GM18511 (cell line): ENCODE results near the gene KMT2B.

Source experiments
- ATAC-seq: cut with Tn5 transposase; IDR thresholded peaks from one replicate; pipeline ENCODE4 v1.9.1; 2021; ENCODE audit warnings: mild to moderate bottlenecking, moderate library complexity; ENCODE audit not compliant: unreplicated experiment

KMT2B gene

GRCh38 chr19:35727053-35727955 lies 9.5 kb downstream of the KMT2B start:
- no peak for ATAC-seq

GRCh38 chr19:35727956-35728706 lies 10.3 kb downstream of the KMT2B start:
- ATAC-seq: no peak

- no peak for ATAC-seq
These were observed 11.2 kb downstream of the KMT2B start for GRCh38 chr19:35729021-35729420.

DNA sequence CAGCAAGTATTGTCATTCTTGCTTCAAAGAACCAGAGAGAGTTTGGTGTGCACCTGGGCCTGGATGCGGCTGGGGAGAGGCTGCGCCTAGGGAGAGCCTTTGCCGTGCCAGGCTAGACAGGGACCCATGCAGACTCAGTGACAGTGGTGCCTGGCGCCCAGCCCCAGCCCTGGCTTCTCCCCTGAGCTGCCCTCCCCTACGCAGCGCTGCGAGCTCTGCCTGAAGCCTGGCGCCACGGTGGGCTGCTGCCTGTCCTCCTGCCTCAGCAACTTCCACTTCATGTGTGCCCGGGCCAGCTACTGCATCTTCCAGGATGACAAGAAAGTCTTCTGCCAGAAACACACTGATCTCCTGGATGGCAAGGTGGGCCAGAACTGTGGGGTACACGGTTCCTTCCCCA lies 12.0 kb downstream of the KMT2B start:
- ATAC-seq: no peak

DNA sequence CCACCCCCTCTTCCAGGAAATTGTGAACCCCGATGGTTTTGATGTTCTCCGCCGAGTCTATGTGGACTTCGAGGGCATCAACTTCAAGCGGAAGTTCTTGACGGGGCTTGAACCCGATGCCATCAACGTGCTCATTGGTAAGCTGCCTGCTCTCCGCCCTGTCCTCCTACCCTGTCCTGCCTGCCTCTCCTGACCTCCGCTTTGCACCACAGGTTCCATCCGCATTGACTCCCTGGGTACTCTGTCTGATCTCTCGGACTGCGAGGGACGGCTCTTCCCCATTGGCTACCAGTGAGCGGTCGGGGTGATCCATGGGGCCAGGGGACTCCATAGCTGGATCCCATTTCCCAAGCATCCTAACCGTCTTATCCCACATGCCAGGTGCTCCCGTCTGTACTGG lies 12.5 kb downstream of the KMT2B start:
- no peak for ATAC-seq

- ATAC-seq: no peak
These were observed 13.6 kb downstream of the KMT2B start for GRCh38 chr19:35731353-35731752.

DNA sequence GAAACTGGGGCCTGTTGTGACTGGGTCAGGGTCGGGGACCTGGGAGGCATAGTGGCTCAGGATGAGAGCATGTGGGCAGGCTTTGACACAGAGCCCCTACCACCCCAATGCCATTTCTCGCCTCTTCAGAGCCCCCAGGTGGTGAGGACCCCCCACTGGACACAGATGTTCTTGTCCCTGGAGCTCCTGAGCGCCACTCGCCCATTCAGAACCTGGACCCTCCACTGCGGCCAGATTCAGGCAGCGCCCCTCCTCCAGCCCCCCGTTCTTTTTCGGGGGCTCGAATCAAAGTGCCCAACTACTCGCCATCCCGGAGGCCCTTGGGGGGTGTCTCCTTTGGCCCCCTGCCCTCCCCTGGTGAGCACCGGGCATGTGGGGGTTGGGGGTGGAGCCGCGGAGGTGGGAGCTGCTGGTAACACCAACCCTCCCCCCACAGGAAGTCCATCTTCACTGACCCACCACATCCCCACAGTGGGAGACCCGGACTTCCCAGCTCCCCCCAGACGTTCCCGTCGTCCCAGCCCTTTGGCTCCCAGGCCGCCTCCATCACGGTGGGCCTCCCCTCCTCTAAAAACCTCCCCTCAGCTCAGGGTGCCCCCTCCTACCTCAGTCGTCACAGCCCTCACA lies 14.1 kb downstream of the KMT2B start:
- ATAC-seq: no peak

- ATAC-seq: no peak
These were observed 14.9 kb downstream of the KMT2B start for GRCh38 chr19:35732540-35733179.

DNA sequence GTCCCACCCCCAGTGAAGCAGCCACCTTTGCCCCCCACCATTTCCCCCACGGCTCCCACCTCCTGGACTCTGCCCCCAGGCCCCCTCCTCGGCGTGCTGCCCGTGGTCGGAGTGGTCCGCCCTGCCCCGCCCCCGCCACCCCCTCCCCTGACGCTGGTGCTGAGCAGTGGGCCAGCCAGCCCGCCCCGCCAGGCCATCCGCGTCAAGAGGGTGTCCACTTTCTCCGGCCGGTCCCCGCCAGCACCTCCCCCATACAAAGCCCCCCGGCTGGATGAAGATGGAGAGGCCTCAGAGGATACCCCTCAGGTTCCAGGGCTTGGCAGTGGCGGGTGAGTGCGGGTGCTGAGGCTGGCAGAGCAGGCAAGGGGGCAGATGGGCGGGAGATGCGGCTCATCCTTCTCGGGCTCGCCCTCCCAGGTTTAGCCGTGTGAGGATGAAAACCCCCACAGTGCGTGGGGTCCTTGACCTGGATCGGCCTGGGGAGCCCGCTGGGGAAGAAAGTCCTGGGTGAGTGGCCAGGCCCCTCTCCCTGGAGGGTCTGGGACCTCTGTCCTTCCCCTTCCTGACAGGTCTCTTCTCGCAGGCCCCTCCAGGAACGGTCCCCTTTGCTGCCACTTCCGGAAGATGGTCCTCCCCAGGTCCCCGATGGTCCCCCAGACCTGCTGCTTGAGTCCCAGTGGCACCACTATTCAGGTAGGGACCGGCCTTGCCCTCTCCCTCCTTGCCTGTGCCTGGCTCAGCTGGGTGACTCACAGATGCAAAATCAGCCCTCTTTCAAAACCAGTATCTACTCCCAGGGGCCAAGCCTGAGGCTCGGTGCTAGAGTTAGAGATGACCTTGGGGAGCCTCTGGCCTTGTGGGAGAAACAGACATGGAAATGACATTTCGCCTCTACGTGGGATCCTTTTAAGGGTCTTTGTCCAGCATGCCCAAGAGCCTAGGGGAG lies 15.7 kb downstream of the KMT2B start:
- no peak for ATAC-seq

GRCh38 chr19:35734273-35734672 lies 16.5 kb downstream of the KMT2B start:
- ATAC-seq: no peak

DNA sequence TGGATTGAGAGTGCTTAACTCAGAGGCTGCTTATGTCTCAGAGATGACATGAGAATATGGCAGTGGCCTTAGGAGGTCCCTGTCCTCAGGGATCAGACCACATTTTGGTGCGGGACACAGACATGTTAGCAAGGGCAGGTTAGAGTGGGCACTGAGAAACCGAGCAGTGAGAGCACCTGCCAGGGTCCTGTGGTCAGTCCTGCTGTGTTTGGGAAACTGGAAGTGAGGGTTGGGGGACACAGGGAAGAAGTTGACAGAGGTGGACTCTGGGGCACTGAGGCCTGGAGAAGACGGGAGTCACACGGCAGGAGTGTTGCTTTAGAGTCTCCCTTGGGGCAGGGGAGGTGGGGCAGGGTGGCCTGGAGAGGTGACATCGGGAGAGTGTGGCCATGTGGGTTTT lies 17.1 kb downstream of the KMT2B start:
- no peak for ATAC-seq

DNA sequence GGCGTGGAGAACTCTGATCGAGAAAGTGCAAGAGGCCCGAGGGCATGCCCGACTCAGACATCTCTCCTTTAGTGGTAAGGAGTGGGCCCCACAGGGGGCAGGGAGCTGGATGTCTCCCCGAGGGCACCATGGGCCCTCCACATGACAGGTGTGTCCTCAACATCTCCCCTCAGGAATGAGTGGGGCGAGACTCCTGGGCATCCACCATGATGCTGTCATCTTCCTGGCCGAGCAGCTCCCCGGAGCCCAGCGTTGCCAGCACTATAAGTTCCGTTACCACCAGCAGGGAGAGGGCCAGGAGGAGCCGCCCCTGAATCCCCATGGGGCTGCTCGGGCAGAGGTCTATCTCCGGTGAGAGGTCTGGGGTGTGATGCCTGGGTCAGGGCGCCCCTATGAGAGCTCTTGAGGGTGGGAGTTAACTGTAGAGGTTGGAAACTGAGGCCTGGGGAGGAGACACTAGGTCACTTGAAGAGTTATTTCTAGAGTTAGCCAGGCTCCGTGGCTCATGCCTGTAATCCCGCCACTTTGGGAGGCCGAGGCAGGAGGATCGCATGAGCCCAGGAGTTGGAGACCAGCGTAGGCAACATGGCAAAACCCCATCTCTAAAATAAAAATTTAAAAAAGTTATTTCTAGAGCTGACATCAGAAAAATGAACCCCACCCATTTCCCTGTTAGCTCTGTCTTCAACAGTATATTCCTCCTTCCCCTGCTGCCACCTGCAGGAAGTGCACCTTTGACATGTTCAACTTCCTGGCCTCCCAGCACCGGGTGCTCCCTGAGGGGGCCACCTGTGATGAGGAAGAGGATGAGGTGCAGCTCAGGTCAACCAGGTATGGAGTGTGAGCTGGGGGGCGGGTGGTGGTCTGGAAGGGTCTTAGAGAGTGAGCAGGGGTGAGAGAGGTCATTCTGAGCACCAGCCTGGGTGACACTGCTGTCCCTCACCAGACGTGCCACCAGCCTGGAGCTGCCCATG lies 19.4 kb downstream of the KMT2B start:
- ATAC-seq: no peak

DNA sequence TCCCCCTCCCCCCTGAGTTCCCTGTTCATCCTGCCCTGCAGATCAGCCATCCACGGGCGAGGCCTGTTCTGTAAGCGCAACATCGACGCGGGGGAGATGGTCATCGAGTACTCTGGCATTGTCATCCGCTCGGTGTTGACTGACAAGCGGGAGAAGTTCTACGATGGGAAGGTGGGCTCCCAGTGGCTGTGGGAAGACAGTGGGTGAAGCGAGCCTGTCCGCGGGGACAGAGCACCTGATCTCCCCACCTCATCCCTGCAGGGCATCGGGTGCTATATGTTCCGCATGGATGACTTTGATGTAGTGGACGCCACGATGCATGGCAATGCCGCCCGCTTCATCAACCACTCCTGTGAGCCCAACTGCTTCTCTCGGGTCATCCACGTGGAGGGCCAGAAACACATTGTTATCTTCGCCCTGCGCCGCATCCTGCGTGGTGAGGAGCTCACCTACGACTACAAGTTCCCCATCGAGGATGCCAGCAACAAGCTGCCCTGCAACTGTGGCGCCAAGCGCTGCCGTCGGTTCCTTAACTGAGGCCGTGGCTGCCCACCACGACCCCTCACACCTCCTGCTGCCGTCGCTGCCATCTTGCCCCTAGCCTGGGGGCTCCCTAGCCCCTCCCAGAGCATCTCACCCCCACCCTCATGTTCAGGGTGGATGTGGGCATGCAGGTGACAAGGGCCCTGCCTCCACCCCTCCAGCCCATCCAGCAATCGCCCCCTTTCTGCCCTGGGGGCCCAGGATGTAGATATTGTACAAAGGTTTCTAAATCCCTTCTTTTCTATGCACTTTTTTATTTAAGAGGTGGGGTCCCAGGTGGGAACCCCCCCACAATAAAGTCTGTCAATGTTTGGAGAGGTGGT lies 20.5 kb downstream of the KMT2B start:
- ATAC-seq: no peak

GRCh38 chr19:35738887-35739229 lies 21.1 kb downstream of the KMT2B start:
- no peak for ATAC-seq

GRCh38 chr19:35739275-35740107 lies 21.7 kb downstream of the KMT2B start:
- ATAC-seq: no peak

GRCh38 chr19:35740108-35740422 lies 22.3 kb downstream of the KMT2B start:
- ATAC-seq: peak; percentile 13

GRCh38 chr19:35740423-35741202 lies 22.8 kb downstream of the KMT2B start:
- ATAC-seq: peak; percentile 65
